ENCODE measurements around the gene TMEM242. TPM values are rescaled to one million over a fixed set of nuclear protein-coding genes. Genes with fewer than 3 reads are reported as not detected.
A peak's percentile ranks its signal among the peaks of the same experiment; 100 is the strongest.

Gene TMEM242
- total RNA-seq, 1 donor from 2014 or later = 11.7 TPM

DNA sequence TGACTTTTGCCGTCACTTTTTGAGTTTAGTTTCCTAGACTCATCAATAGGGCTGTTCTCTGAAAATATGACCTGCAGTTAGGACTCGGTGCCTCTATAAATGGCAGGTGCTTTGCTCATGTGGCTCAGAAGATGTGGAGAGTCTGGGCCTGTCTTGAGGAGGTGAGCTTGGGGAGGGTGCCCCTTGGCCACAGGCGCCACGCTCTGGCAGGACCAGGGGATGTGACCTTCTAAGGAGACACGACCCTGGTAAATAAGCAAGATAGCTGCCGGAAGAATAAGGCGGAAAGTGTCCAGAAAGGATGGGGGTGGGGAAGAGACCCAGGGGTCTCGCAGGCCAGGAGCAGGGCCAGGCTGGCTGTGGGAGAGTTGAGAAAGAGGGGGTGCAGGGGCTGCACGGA, 46.6 kb downstream of the TMEM242 start:
- peaks cover 4% of the 10 kb centered on the region for H3K4me1 Mint-ChIP-seq (ENCODE audit: unreplicated experiment)
- no peaks in the 10 kb centered on the region for H3K36me3 Mint-ChIP-seq
- H3K27ac Mint-ChIP-seq = peak overlapping the region; percentile 31
- peaks cover 11% of the 10 kb centered on the region for H3K27me3 Mint-ChIP-seq
- no peak for DNase-seq (ENCODE audit: extremely low spot score, unreplicated experiment)
- no peak overlapping the region for H3K4me3 Mint-ChIP-seq
- TF ChIP-seq, protein P1, sequence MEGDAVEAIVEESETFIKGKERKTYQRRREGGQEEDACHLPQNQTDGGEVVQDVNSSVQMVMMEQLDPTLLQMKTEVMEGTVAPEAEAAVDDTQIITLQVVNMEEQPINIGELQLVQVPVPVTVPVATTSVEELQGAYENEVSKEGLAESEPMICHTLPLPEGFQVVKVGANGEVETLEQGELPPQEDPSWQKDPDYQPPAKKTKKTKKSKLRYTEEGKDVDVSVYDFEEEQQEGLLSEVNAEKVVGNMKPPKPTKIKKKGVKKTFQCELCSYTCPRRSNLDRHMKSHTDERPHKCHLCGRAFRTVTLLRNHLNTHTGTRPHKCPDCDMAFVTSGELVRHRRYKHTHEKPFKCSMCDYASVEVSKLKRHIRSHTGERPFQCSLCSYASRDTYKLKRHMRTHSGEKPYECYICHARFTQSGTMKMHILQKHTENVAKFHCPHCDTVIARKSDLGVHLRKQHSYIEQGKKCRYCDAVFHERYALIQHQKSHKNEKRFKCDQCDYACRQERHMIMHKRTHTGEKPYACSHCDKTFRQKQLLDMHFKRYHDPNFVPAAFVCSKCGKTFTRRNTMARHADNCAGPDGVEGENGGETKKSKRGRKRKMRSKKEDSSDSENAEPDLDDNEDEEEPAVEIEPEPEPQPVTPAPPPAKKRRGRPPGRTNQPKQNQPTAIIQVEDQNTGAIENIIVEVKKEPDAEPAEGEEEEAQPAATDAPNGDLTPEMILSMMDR (conservative IDR thresholded peaks at IDR 0.05) = no peak
- H3K9me3 Mint-ChIP-seq = no peaks in the 10 kb centered on the region

DNA sequence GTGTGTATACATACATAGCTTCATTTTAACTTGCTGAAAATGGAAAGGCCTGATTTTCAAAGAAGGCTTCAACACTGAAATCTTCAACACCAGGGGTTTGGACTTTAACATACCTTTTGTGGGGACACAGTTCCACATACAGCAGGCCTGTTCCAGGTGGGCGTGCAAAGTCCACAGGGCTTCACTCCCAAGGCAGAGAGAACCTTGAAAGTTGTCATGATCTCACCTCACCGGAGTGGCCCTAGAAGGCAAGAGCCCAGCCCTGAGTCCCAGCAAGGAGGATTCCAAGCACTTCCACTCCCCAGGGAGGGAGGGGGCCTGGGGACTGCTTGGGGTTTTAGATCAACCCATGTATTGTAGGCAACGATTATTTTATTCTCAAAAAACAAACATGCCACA, 47.2 kb downstream of the TMEM242 start:
- Mint-ChIP-seq H3K9me3 (no peaks in the 10 kb centered on the region), H3K36me3 (no peaks in the 10 kb centered on the region), H3K4me1 (ENCODE audit: unreplicated experiment) (peaks cover 4% of the 10 kb centered on the region), H3K4me3 (no peak overlapping the region), H3K27me3 (peaks cover 11% of the 10 kb centered on the region), H3K27ac (no peak overlapping the region)
- no peak for DNase-seq (ENCODE audit: extremely low spot score, unreplicated experiment)
- TF ChIP-seq, protein P1 (conservative IDR thresholded peaks at IDR 0.05) = no peak

DNA sequence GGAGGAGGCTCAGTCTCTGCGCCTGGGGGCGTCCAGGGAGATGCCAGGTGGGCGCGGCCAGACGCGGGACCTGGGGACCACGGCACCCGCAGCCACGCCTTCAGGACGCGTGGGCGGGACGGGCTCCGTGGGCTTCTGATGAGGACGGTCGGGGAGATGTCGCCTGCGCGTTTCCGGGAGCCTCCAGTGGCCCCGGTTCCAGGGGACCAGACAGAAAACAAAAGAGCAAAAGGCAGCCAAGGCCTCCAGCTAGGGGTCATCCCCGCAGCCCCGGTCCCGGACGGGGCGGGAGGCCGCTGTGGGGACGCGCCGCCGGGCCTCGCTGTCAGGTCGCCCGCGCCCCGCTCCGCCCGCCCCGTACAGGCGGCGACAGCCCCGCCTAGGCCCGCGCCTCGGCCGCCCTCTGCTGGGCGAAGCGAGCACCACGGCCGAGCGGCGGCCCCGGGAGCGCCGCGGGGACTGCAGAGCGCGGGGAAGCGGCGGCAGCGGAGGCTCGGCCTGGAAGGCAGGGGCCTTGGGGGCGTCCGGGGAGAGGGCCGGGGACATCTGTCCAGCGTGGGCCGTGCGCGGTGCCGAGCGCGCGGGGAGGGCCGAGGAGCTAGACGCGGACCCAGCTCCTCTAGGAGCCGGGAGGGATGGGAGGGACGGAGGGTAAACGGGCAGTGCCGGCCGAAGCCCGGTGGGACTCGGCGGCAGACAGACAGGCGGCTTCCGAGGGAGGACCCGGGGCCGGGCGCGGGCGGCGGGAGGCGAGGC, 48.7 kb downstream of the TMEM242 start:
- peak overlapping the region; percentile 86 for H3K4me3 Mint-ChIP-seq
- TF ChIP-seq, protein P1 (conservative IDR thresholded peaks at IDR 0.05) = peak; percentile 92
- H3K9me3 Mint-ChIP-seq = peaks cover 8% of the 10 kb centered on the region
- H3K27me3 Mint-ChIP-seq = peaks cover 9% of the 10 kb centered on the region
- DNase-seq (ENCODE audit: extremely low spot score, unreplicated experiment) = peak; percentile 88
- H3K36me3 Mint-ChIP-seq = peaks cover 9% of the 10 kb centered on the region
- H3K4me1 Mint-ChIP-seq (ENCODE audit: unreplicated experiment) = peaks cover 4% of the 10 kb centered on the region
- H3K27ac Mint-ChIP-seq = peak overlapping the region; percentile 94

DNA sequence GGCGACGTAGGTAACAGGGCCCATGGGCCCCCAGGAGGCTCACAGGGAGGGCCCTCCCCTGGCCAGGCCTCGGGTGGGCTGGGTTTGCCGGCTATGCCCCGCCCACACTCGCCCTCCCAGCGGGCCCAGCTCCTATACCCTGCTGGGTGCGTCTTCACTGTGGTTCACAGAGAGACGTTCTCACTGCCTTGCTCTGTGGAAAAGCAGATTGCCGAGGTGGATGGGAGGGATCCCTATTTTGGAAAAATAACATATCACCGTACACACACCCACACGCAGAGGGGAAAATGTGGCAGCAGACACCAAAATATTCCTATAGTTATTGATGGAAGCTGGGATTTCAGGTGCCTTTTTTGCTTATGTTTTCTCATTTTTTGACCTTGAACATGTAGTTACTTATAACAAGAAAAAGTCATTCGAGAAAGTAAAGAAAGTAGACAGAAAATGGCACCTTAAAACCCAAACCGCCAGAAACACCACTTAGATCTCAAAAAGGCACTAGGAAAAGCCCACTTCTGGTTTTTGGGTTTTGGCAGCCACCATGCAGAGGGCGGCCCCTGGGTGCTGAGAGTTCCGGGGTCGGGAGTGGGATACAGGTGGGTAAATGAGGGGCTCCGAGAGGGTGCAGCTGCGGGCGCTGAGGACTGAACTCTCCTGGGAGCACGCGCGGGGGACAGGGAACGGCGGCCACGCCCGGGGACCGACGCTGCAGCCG, 49.4 kb downstream of the TMEM242 start:
- Mint-ChIP-seq H3K36me3 (peaks cover 9% of the 10 kb centered on the region), H3K27me3 (peaks cover 8% of the 10 kb centered on the region), H3K4me1 (ENCODE audit: unreplicated experiment) (peaks cover 10% of the 10 kb centered on the region), H3K9me3 (peaks cover 8% of the 10 kb centered on the region), H3K4me3 (peak overlapping the region; percentile 86), H3K27ac (peak overlapping the region; percentile 94)
- TF ChIP-seq, protein P1 (conservative IDR thresholded peaks at IDR 0.05) = no peak
- no peak for DNase-seq (ENCODE audit: extremely low spot score, unreplicated experiment)

DNA sequence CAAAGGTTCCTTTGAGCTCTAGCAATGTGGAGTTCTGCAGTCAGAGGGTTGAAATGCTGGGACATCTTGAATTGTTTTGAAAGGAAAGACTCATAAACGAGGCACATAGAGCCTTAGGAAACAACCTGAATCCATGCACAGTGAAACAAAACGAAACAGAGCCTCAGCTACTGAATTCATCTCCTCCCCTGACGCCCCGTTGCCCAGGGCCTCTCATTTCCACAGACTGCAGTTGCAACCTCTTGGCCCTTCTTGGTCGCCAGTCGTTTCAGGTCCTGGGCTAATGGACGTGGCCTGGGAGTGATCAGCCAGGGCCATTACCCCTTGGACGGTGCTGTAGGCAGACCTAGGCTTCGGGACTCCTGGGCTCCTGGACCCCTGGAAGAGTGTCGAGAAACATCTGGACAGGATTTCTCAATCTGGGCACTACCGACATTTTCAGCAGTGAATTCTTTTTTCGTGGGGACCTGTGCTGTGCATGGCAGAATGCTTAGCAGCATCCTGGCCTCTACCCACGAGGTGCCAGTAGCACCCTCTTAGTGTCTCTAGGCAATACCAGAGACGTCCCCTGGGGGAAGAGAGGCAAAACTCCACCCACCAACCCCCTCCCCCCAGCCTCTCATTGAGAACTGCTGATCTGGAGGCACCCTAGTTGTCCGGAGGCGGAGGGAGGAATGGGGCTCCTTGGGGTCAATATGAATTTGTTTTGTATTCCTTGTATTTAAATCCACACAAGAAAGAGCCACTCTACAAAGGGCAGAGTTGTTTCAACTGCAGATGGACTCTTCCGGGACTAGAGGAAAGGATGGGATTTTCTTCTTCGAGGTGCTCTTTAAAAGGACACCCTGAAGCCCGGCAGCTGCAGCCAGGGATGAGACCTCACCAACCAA, 50.2 kb downstream of the TMEM242 start:
- no peak for DNase-seq (ENCODE audit: extremely low spot score, unreplicated experiment)

More for the DNA sequence above, 50.2 kb downstream of the TMEM242 start:
- Mint-ChIP-seq H3K4me1 (ENCODE audit: unreplicated experiment) (peaks cover 11% of the 10 kb centered on the region), H3K27me3 (peaks cover 8% of the 10 kb centered on the region), H3K27ac (peak overlapping the region; percentile 39), H3K4me3 (peak overlapping the region; percentile 68), H3K9me3 (peaks cover 8% of the 10 kb centered on the region), H3K36me3 (peaks cover 9% of the 10 kb centered on the region)
- TF ChIP-seq, protein P1 (conservative IDR thresholded peaks at IDR 0.05) = peak; percentile 40

Data from type B pancreatic cell (in vitro differentiated cells).